AG08396 (cell line): ENCODE data around the gene ZNF569.
"Not testable (repeated sequence)": the region's sequence is repeated elsewhere in the genome, so short reads cannot be mapped to it uniquely, and the experiment has no call there.

Experiments
- DNase-seq: peaks from one replicate; pipeline ENCODE4 v3.0.0; 2012; ENCODE audit warnings: low spot score, mixed read lengths

ZNF569 gene

DNA sequence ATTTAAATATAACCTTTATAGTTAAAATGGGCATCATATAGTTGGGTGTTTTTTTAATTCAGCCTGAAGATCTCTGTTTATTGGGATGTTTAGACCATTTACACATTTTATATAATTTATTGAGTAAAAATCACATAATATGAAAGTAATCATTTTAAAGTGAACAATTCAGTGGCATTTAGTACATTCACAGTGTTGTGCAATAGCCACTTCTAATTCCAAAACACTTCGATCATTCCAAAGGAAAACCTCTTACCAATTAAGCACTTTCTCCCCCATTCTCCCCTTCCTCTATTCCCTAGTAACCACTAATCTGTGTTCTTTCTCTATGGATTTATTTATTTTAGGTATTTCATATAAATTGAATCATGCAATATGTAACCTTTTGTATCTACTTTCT, 66.2 kb downstream of the ZNF569 start:
- DNase-seq: no peak

DNA sequence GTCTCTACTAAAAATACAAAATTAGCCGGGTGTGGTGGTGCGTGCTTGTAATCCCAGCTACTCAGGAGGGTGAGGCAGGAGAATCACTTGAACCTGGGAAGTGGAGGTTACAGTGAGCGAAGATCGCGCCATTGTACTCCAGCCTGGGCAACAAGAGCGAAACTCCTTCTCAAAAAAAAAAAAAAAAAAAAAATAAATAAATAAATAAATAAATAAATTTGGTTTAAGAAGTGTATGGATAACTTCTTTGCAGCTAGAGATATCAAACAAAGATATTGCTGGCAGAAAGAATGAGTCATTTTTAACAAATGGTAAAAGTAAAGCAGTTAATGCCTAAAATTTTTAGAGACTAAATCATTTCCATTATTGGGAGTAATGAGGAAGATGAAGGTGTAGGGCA, 75.8 kb downstream of the ZNF569 start:
- DNase-seq: not testable (repeated sequence)

DNA sequence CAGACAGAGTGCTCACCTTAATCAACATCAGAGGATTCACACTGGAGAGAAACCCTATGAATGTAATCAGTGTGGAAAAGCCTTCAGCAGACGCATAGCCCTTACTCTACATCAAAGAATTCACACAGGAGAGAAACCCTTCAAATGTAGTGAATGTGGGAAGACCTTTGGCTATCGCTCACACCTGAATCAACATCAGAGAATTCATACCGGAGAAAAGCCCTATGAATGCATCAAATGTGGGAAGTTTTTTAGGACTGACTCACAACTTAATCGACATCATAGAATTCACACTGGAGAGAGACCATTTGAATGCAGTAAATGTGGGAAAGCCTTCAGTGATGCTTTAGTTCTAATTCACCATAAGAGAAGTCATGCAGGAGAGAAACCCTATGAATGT, 78.0 kb downstream of the ZNF569 start:
- DNase-seq: no peak

DNA sequence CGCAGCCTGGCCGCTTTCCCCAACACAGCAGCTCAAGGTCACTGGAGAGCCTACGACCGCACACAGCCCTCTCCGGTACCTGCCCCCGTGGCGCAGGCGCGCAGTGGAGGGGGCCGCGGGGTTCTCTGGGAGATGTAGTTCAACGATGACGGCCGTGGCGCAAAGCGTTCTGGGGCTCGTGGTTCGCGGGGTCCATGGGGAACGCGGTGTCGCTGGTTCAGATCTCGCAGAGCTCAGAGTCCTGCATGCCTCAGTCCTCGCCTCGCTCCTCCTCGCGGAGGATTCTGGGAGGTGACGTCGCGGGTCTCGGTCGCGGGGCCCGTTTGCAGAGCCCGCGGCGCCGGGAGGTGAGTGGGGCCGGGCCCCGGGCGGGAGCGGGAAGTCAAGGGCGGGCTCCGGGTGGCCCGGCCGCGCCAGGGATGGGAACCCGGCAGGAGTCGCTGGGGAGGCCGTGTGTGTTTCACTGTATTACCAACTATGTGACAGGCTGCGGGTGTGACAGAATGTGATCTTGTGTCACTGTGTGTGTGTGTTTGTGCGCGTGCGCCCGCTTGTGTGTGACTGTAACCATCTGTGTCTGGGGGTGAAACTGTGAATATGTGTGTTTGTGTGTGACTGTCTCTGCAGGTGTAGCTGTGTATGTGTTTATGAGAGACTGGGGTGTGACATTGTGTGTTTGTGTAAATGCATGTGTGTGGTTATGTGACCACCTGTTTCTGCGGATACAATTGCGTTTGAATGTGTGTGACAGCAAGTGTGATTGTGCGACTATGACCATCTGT, 96.2 kb downstream of the ZNF569 start, which contains the start of gene ZNF527:
ZNF527 (plus strand) TSS at position 220 of the 782 bp plus-strand sequence. CDS start 3,100 bp downstream, outside the sequence.
- DNase-seq: peak; percentile 98

DNA sequence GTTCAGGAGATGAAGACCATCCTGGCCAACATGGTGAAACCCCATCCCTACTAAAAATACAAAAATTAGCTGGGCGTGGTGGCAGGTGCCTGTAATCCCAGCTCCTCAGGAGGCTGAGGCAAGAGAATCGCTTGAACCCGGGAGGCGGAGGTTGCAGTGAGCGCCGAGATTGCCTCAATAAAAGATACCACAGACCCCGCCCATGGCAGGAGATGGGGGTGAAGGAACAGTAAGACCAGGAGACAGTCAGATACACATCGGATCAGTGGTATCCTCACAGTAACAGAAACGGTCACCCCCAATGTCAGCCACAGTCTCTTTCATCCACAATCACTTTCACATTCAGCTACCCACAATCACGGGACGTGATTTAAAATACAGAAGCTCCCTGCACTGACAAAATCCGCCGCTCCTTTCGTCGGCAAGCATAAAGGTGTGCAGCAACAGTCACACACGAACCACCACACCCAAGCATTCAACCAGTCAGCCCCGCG, 96.8 kb downstream of the ZNF569 start:
- DNase-seq: not testable (repeated sequence)

GRCh38 chr19:37362733-37363132, 104.5 kb downstream of the ZNF569 start:
- DNase-seq: no peak

DNA sequence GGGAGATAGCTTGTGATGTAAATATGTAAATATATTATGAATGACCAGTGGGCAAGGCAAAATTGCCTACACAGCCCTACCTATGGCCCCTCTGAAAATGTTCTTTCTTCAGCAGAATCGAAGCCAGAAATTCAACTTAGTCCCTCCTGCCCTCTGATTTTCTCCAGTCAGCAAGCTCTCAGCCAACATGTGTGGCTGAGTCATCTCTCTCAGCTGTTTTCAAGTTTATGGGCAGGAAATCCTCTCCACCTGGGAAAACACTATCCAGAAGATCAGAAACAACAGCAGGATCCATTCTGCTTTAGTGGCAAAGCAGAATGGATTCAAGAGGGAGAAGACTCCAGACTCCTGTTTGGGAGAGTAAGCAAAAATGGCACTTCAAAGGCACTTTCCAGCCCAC, 105.2 kb downstream of the ZNF569 start:
- DNase-seq: no peak
